GM12878 (cell line): Measurements from ENCODE around the gene ANKMY1. TPM values are rescaled to one million over a fixed set of nuclear protein-coding genes. Genes with fewer than 3 reads are reported as not detected.

ENCODE experiments used
- ATAC-seq: fragments of 200-7000 bp; cut with Tn5 transposase; 3 replicates; pipeline ENCODE4 v1.9.1; 2020; ENCODE audit warnings: mild to moderate bottlenecking, moderate library complexity
- BruUV-seq: library from RNA; stranded (reverse); fragments of 400-500 nt; replicated peaks from 2 replicates; lab custom pipeline; 2021; lab: Mats Ljungman, UMichigan
- CTCF ChIA-PET: fragments of 300-600 bp; sonication (Branson Sonifier 250); formaldehyde crosslinking; extraction: SDS; loops from one replicate; lab custom pipeline; 2021; ENCODE audit warnings: inconsistent platforms; lab: Yijun Ruan, JAX
- POLR2A ChIA-PET: fragments of 350-600 bp; formaldehyde crosslinking; extraction: SDS; loops from one replicate; lab custom pipeline; 2021; ENCODE audit warnings: inconsistent platforms; lab: Charles Lee
- RAD21 ChIA-PET: fragments of 300-600 bp; sonication (Branson Sonifier 250); formaldehyde crosslinking; loops from one replicate; lab custom pipeline; 2023; ENCODE audit warnings: antibody characterized with exemption; ENCODE audit not compliant: unreplicated experiment; lab: Charles Lee
- SMC1A ChIA-PET: fragments of 300-600 bp; sonication (Branson Sonifier 250); formaldehyde crosslinking; loops from one replicate; lab custom pipeline; 2023; ENCODE audit not compliant: unreplicated experiment, uncharacterized antibody; lab: Charles Lee
- DNase-seq: peaks from one replicate; pipeline ENCODE4 v3.0.0-alpha.2; 2011; ENCODE audit warnings: low read depth, low spot score
- FAIRE-seq: peaks from 3 replicates; lab custom pipeline; 2011; peaks lifted over from hg19 to GRCh38; lab: Jason Lieb, UNC
- H2AFZ ChIP-seq: 2 replicates; pipeline ENCODE4 v1.6.0; 2011; ENCODE audit warnings: low read depth, low read length, control low read depth; ENCODE audit not compliant: control insufficient read depth
- H3K27ac ChIP-seq: 2 replicates; pipeline ENCODE4 v1.5.1; 2011; ENCODE audit warnings: control low read depth; ENCODE audit not compliant: control insufficient read depth, insufficient read depth
- H3K27me3 ChIP-seq, 2 experiments: replicated peaks in 1 of 2; 2 replicates each; pipeline versions ENCODE4 v1.6.0 to v1.6.1; 2011; ENCODE audit warnings: low read length in 1 of 2; ENCODE audit not compliant: control insufficient read depth in 2 of 2, insufficient read depth in 2 of 2
- H3K36me3 ChIP-seq, 2 experiments: 2 replicates each; pipeline ENCODE4 v1.5.1; 2011; ENCODE audit warnings: low read length in 1 of 2; ENCODE audit not compliant: control insufficient read depth in 2 of 2, insufficient read depth in 2 of 2
- H3K4me1 ChIP-seq: 2 replicates; pipeline ENCODE4 v1.6.1; 2011; ENCODE audit warnings: mild to moderate bottlenecking, low read length, moderate library complexity, mixed read lengths; ENCODE audit not compliant: control insufficient read depth, insufficient read depth
- H3K4me2 ChIP-seq: 2 replicates; pipeline ENCODE4 v1.6.0; 2011; ENCODE audit warnings: control low read depth; ENCODE audit not compliant: control insufficient read depth, insufficient read depth
- H3K4me3 ChIP-seq: fragments of 200-600 bp; sonication (generic); 2 replicates; pipeline ENCODE4 v1.5.1; 2016
- H3K79me2 ChIP-seq: 2 replicates; pipeline ENCODE4 v1.6.0; 2011; ENCODE audit warnings: low read length; ENCODE audit not compliant: control insufficient read depth, insufficient read depth
- H3K9ac ChIP-seq: 2 replicates; pipeline ENCODE4 v1.8.0; 2011; ENCODE audit warnings: low read length, control low read depth, mixed read lengths; ENCODE audit not compliant: control insufficient read depth, insufficient read depth
- H3K9me3 ChIP-seq: replicated peaks from 3 replicates; pipeline ENCODE4 v1.5.1; 2011; ENCODE audit warnings: mild to moderate bottlenecking, low read length; ENCODE audit not compliant: control insufficient read depth, insufficient read depth
- H4K20me1 ChIP-seq: 2 replicates; pipeline ENCODE4 v1.6.0; 2011; ENCODE audit not compliant: control insufficient read depth, insufficient read depth
- BACH1 ChIP-seq: fragments of 450-650 bp; IDR thresholded peaks from 2 replicates; pipeline ENCODE4 v1.6.1; 2017; ENCODE audit warnings: mild to moderate bottlenecking, borderline replicate concordance
- CBX3 ChIP-seq: fragments of 200-600 bp; sonication (generic); IDR thresholded peaks from 2 replicates; pipeline ENCODE4 v1.6.1; 2016; ENCODE audit warnings: low read depth, borderline replicate concordance
- ESRRA ChIP-seq: IDR thresholded peaks from 2 replicates; pipeline ENCODE4 v1.6.1; 2012; ENCODE audit warnings: mild to moderate bottlenecking, low read length, improper control_type of control experiment
- POLR2AphosphoS5 ChIP-seq: IDR thresholded peaks from 2 replicates; pipeline ENCODE4 v1.6.1; 2011; ENCODE audit warnings: mild to moderate bottlenecking, low read length, inconsistent platforms
- SMAD5 ChIP-seq: IDR thresholded peaks from 2 replicates; pipeline ENCODE4 v1.6.1; 2016; ENCODE audit warnings: antibody characterized with exemption, low read depth
- WRNIP1 ChIP-seq: IDR thresholded peaks from 2 replicates; pipeline ENCODE4 v1.6.1; 2011; ENCODE audit warnings: low read depth, low read length, improper control_type of control experiment, borderline replicate concordance
- WGBS: methylation state at CpG from one replicate; pipeline ENCODE4 v1.1.6; 2016; ENCODE audit warnings: low lambda C conversion rate; ENCODE audit not compliant: insufficient replicate concordance, insufficient coverage; ENCODE audit errors: missing lambda C conversion rate; 5-methylcytosine and 5-hydroxymethylcytosine counted together
- in situ Hi-C: fragments of 300-500 bp; cut with MboI; formaldehyde crosslinking; loops from 9 replicates; pipeline ENCODE4 v1.14.3; 2018; ENCODE audit warnings: mixed read lengths
- intact Hi-C: fragments of 100-400 bp; cut with micrococcal nuclease; formaldehyde crosslinking; loops from one replicate; pipeline ENCODE4 v1.14.2; 2022; ENCODE audit not compliant: unreplicated experiment
- polyA plus RNA-seq, 11 experiments: library from polyadenylated mRNA; depleted of rRNA in 4 of 11; unstranded in 6 of 11; stranded (reverse) in 5 of 11; fragments of >200 nt; fragmentation: Nextera tagmentation in 4 of 11; fragmentation: Illumina TruSeq in 1 of 11; extraction: Ambion mirVana in 4 of 11; extraction: Trizol in 1 of 11; gene quantifications; 1 replicate in 1 of 11; 2 replicates in 10 of 11; pipeline versions ENCODE4 v1.2.1 to v1.2.3, GENCODE V29; 2011 to 2016; ENCODE audit warnings: inconsistent platforms in 2 of 11, missing spikeins in 2 of 11, low read depth in 1 of 11
- total RNA-seq, 4 experiments: library from RNA; depleted of rRNA in 3 of 4; stranded (reverse); fragments of >200 nt in 3 of 4; fragmentation: Illumina TruSeq in 1 of 4; extraction: Trizol in 1 of 4; gene quantifications; 2 replicates each; pipeline versions ENCODE4 v1.2.1 to v1.2.3, GENCODE V29; 2013 to 2021
- TF ChIP-seq, protein P1 (sequence below): fragments of 150-350 bp; IDR thresholded peaks from 2 replicates; pipeline ENCODE4 v1.6.1; 2016; ENCODE audit warnings: low read depth, low read length
- TF ChIP-seq, protein P2 (sequence below): IDR thresholded peaks from 2 replicates; pipeline ENCODE4 v1.6.1; 2011; ENCODE audit warnings: mild to moderate bottlenecking, low read depth, low read length, moderate library complexity; ENCODE audit not compliant: insufficient replicate concordance

Gene ANKMY1
- total and polyA plus RNA-seq, 10 of the 15 experiments (the other 5 are each of a cell fraction or from before 2014, with no cell fraction given): 1.1 to 15.3 (median 11.1) TPM

DNA sequence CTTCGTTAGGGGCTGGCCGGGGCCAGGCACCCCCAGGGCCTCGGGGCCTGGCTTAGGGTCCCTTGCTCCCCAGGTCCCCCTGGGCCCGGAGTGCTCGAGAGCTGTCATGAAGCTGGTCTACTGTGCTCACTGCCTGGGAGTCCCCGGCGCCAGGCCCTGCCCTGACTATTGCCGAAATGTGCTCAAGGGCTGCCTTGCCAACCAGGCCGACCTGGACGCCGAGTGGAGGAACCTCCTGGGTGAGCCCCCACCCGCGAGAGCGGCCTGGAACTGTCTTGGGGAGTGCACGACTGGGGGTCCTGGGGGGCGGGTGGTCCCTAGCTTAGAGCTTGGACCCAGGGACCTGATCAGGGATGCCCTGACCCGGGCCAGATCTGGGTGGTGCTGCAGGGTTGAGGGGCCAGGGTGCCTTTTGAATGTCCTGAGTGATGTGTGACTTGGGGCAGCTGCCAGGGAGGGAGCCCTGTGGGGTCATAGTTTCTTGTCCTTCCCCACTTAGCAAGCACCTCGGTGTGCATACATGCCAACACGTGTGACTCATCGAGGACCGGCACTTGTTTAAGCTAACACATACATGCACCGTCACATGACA, 94.4 kb downstream of the ANKMY1 start:
- ChIA-PET RAD21 (no interaction called here), SMC1A (no interaction called here), POLR2A (no interaction called here), CTCF (no interaction called here)
- Histone ChIP-seq H3K27ac (no peak overlapping the region), H3K36me3 (no peaks in the 10 kb centered on the region), H3K9me3 (no peaks in the 10 kb centered on the region), H3K9ac (no peak overlapping the region), H3K4me3 (no peak overlapping the region), H3K4me1 (no peaks in the 10 kb centered on the region), H4K20me1 (no peaks in the 10 kb centered on the region), H3K4me2 (no peak overlapping the region), H3K79me2 (no peaks in the 10 kb centered on the region), H3K27me3 (no peaks in the 10 kb centered on the region), H2AFZ (no peak overlapping the region)
- TF ChIP-seq CBX3 (no peak), POLR2AphosphoS5 (no peak), ESRRA (no peak), WRNIP1 (no peak), SMAD5 (no peak), BACH1 (no peak)
- TF ChIP-seq, protein P1, sequence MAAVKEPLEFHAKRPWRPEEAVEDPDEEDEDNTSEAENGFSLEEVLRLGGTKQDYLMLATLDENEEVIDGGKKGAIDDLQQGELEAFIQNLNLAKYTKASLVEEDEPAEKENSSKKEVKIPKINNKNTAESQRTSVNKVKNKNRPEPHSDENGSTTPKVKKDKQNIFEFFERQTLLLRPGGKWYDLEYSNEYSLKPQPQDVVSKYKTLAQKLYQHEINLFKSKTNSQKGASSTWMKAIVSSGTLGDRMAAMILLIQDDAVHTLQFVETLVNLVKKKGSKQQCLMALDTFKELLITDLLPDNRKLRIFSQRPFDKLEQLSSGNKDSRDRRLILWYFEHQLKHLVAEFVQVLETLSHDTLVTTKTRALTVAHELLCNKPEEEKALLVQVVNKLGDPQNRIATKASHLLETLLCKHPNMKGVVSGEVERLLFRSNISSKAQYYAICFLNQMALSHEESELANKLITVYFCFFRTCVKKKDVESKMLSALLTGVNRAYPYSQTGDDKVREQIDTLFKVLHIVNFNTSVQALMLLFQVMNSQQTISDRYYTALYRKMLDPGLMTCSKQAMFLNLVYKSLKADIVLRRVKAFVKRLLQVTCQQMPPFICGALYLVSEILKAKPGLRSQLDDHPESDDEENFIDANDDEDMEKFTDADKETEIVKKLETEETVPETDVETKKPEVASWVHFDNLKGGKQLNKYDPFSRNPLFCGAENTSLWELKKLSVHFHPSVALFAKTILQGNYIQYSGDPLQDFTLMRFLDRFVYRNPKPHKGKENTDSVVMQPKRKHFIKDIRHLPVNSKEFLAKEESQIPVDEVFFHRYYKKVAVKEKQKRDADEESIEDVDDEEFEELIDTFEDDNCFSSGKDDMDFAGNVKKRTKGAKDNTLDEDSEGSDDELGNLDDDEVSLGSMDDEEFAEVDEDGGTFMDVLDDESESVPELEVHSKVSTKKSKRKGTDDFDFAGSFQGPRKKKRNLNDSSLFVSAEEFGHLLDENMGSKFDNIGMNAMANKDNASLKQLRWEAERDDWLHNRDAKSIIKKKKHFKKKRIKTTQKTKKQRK: no peak
- TF ChIP-seq, protein P2, sequence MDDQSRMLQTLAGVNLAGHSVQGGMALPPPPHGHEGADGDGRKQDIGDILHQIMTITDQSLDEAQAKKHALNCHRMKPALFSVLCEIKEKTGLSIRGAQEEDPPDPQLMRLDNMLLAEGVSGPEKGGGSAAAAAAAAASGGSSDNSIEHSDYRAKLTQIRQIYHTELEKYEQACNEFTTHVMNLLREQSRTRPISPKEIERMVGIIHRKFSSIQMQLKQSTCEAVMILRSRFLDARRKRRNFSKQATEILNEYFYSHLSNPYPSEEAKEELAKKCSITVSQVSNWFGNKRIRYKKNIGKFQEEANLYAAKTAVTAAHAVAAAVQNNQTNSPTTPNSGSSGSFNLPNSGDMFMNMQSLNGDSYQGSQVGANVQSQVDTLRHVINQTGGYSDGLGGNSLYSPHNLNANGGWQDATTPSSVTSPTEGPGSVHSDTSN: no peak
- no TSS peak for BruUV-seq
- in situ Hi-C loops: no loop called here
- FAIRE-seq: no peak
- no peak for ATAC-seq
- intact Hi-C loops: no loop called here
- DNase-seq: no peak
- WGBS: 56% methylated on average over 22 of the region's 22 CpGs
